22Rv1 (cell line): Measurements from ENCODE around the gene INSC.
A peak's percentile ranks its signal among the peaks of the same experiment; 100 is the strongest.

Experiments used
- H3K27ac ChIP-seq: fragments of 450-650 bp; 2 replicates; pipeline ENCODE4 v1.5.1; 2017
- ZFX ChIP-seq: fragments of 450-650 bp; IDR thresholded peaks from 2 replicates; pipeline ENCODE4 v1.6.1; 2017; ENCODE audit warnings: antibody characterized with exemption, borderline replicate concordance
- TF ChIP-seq, protein P1 (sequence below): fragments of 450-650 bp; IDR thresholded peaks from 2 replicates; pipeline ENCODE4 v1.5.1; 2017; ENCODE audit warnings: mild to moderate bottlenecking

Gene INSC

DNA sequence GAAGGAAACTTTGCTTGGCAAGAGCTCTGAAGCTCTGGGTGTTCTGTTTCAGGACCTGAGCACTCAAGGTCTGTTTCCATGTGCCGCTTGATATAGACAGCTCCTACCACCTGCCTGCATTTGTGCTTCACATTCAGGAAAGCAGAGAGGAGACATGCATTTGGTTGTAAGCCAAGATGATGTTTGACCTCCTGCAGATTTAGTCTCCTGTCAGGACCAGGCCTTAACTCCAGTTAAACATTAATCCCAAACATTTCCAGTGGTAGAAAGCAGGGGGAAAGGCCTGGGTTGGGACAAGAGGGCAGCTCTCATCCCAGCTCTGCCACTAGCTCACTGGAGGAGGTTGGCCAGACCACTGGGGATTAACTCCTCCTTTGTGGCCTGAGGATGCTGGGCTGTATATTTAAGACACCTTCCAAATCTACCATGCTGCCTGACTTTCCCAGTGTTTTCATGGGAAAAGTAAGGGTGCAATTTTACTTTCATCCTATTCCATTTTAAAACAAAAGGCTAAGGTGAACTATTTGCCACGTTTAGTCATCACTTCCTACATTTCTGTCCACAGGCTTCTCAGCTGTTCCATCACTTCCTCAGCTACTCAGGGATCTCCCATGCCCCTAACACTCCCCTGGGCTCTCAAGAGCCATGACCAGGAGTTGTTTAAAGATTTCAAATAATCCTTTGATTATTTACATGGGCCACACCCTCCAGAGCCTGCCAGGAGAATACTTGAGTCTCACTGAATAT is 80.9 kb downstream of the INSC start:
- TF ChIP-seq, protein P1, sequence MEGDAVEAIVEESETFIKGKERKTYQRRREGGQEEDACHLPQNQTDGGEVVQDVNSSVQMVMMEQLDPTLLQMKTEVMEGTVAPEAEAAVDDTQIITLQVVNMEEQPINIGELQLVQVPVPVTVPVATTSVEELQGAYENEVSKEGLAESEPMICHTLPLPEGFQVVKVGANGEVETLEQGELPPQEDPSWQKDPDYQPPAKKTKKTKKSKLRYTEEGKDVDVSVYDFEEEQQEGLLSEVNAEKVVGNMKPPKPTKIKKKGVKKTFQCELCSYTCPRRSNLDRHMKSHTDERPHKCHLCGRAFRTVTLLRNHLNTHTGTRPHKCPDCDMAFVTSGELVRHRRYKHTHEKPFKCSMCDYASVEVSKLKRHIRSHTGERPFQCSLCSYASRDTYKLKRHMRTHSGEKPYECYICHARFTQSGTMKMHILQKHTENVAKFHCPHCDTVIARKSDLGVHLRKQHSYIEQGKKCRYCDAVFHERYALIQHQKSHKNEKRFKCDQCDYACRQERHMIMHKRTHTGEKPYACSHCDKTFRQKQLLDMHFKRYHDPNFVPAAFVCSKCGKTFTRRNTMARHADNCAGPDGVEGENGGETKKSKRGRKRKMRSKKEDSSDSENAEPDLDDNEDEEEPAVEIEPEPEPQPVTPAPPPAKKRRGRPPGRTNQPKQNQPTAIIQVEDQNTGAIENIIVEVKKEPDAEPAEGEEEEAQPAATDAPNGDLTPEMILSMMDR = no peak
- no peak for TF ChIP-seq ZFX
- peak overlapping the region; percentile 94 for H3K27ac ChIP-seq

DNA sequence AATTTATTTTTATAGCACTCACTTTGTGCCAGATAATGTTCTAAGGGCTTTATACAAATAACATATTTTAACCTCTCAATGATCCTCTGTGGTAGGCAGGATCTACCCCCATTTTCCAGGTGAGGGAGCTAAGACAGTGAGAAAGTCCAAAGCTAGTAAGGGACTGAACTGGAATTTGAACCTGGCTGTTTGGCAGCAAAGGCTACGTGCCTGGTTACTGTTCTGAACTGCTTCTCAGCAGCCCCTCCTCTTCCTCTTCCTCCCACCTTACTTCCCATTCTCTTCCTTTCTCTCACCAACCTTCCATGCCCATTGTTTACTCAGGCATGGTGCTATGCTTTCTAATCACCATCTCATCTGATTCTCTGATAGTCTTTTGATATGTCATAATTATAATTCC is 82.0 kb downstream of the INSC start:
- no peak for TF ChIP-seq ZFX
- TF ChIP-seq, protein P1 = no peak
- peak overlapping the region; percentile 94 for H3K27ac ChIP-seq

GRCh38 chr11:15197696-15198095 is 83.0 kb downstream of the INSC start:
- peak overlapping the region; percentile 94 for H3K27ac ChIP-seq
- no peak for TF ChIP-seq ZFX
- TF ChIP-seq, protein P1 = no peak

- no peak overlapping the region for H3K27ac ChIP-seq
- TF ChIP-seq, protein P1 = no peak
- no peak for TF ChIP-seq ZFX
Measured at GRCh38 chr11:15198284-15198683, 83.6 kb downstream of the INSC start.

GRCh38 chr11:15199693-15200092 is 85.0 kb downstream of the INSC start:
- TF ChIP-seq ZFX = no peak
- TF ChIP-seq, protein P1 = no peak
- no peak overlapping the region for H3K27ac ChIP-seq

GRCh38 chr11:15200696-15201095 is 86.0 kb downstream of the INSC start:
- TF ChIP-seq ZFX = no peak
- TF ChIP-seq, protein P1 = no peak
- H3K27ac ChIP-seq = no peak overlapping the region

DNA sequence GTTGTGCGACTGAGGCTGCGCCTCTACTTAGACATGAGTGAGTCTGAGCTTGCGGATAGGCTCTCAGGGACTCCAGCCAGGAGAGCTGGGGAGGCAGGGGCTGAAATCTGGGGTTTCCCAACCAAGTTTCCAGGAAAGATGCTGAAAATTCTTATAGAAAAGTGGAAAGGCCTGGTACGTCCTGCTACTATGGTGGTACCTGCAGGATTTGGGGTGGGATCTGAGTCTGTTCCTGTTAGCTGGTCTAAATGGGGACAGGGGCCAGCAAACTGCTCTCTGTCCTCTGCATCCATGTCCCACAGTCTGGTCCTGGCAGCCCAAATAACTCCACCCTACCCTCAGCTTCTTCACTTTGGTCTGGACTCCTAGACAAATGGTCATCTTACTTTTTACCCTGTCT is 86.9 kb downstream of the INSC start:
- H3K27ac ChIP-seq = no peak overlapping the region
- TF ChIP-seq, protein P1 = no peak
- no peak for TF ChIP-seq ZFX
